Endothelial cell of umbilical vein (primary cell): ENCODE data around the gene SSB. TPM values are rescaled to one million over a fixed set of nuclear protein-coding genes. Genes with fewer than 3 reads are reported as not detected.
A peak's percentile ranks its signal among the peaks of the same experiment; 100 is the strongest.

Source experiments
- BruUV-seq: library from RNA; stranded (reverse); fragments of 400-500 nt; replicated peaks from 2 replicates; lab custom pipeline; 2021; lab: Mats Ljungman, UMichigan
- CTCF ChIA-PET: fragments of 300-600, 350-600 bp; sonication (Branson Sonifier 250); formaldehyde crosslinking; loops from one replicate; lab custom pipeline; 2021; ENCODE audit warnings: antibody characterized with exemption, inconsistent platforms; lab: Charles Lee
- POLR2A ChIA-PET: fragments of 300-600, 350-600 bp; sonication (Branson Sonifier 250); formaldehyde crosslinking; loops from one replicate; lab custom pipeline; 2021; ENCODE audit warnings: antibody characterized with exemption, inconsistent platforms; lab: Charles Lee
- DNase-seq: peaks from one replicate; pipeline ENCODE4 v3.0.0-alpha.2; 2011; ENCODE audit warnings: low read depth, low spot score
- FAIRE-seq: peaks from 2 replicates; lab custom pipeline; 2011; peaks lifted over from hg19 to GRCh38; lab: Jason Lieb, UNC
- H2AFZ ChIP-seq: 2 replicates; pipeline ENCODE4 v1.6.0; 2012; ENCODE audit warnings: low read depth, low read length, control low read depth, inconsistent platforms
- H3K27ac ChIP-seq: 2 replicates; pipeline ENCODE4 v1.5.1; 2011; ENCODE audit warnings: low read depth, mild to moderate bottlenecking, control low read depth, low read length, moderate library complexity; ENCODE audit not compliant: insufficient read depth
- H3K27me3 ChIP-seq, 2 experiments: 2 replicates each; pipeline versions ENCODE4 v1.6.0 to v1.6.1; 2011; ENCODE audit warnings: low read length in 2 of 2, mixed read lengths in 1 of 2; ENCODE audit not compliant: control insufficient read depth in 2 of 2, insufficient read depth in 2 of 2
- H3K36me3 ChIP-seq, 2 experiments: 2 replicates in 1 of 2; 3 replicates in 1 of 2; pipeline ENCODE4 v1.5.1; 2011; ENCODE audit warnings: low read length in 2 of 2, mild to moderate bottlenecking in 1 of 2, moderate library complexity in 1 of 2; ENCODE audit not compliant: control insufficient read depth in 2 of 2, insufficient read depth in 2 of 2; ENCODE audit errors: extremely low read depth in 1 of 2
- H3K4me1 ChIP-seq: 3 replicates; pipeline ENCODE4 v1.5.1; 2011; ENCODE audit warnings: mild to moderate bottlenecking, low read length; ENCODE audit not compliant: control insufficient read depth, insufficient read depth; ENCODE audit errors: extremely low read depth
- H3K4me2 ChIP-seq: 2 replicates; pipeline ENCODE4 v1.6.1; 2011; ENCODE audit warnings: low read length, control low read depth, mixed read lengths; ENCODE audit not compliant: insufficient read depth
- H3K4me3 ChIP-seq, 3 experiments: fragments of 200-600 bp in 1 of 3; sonication (generic), shearing (Covaris generic) in 1 of 3; replicated peaks in 1 of 3; 2 replicates each; pipeline ENCODE4 v1.5.1; 2011 to 2016; ENCODE audit warnings: control low read depth in 3 of 3, low read length in 3 of 3, mild to moderate bottlenecking in 2 of 3, inconsistent platforms in 1 of 3, low read depth in 1 of 3, moderate library complexity in 1 of 3; ENCODE audit not compliant: insufficient read depth in 1 of 3
- H3K79me2 ChIP-seq: 2 replicates; pipeline ENCODE4 v1.6.0; 2012; ENCODE audit warnings: low read length, inconsistent platforms; ENCODE audit not compliant: control insufficient read depth, insufficient read depth
- H3K9ac ChIP-seq: replicated peaks from 2 replicates; pipeline ENCODE3; 2011; ENCODE audit warnings: low read length, control low read depth; ENCODE audit not compliant: insufficient read depth; ENCODE audit errors: extremely low read depth
- H3K9me1 ChIP-seq: replicated peaks from 3 replicates; pipeline ENCODE4 v1.6.0; 2011; ENCODE audit warnings: mild to moderate bottlenecking, low read length; ENCODE audit not compliant: control insufficient read depth, insufficient read depth; ENCODE audit errors: extremely low read depth
- H3K9me3 ChIP-seq: replicated peaks from 2 replicates; pipeline ENCODE4 v1.5.1; 2012; ENCODE audit warnings: low read length, inconsistent platforms; ENCODE audit not compliant: control insufficient read depth, insufficient read depth
- H4K20me1 ChIP-seq: replicated peaks from 2 replicates; pipeline ENCODE3; 2011; ENCODE audit warnings: mild to moderate bottlenecking, low read length; ENCODE audit not compliant: control insufficient read depth, insufficient read depth; ENCODE audit errors: extremely low read depth
- CTCF ChIP-seq, 2 donors: IDR thresholded peaks; 1 replicate in 1 of 2; 2 replicates in 1 of 2; pipeline ENCODE4 v1.5.1; 2011; ENCODE audit warnings: low read length in 2 of 2, mild to moderate bottlenecking in 2 of 2, moderate library complexity in 2 of 2, control low read depth in 1 of 2, inconsistent platforms in 1 of 2, low read depth in 1 of 2; ENCODE audit not compliant: insufficient read depth in 1 of 2; ENCODE audit errors: extremely low read depth in 1 of 2
- EZH2 ChIP-seq: IDR thresholded peaks from 2 replicates; pipeline ENCODE4 v1.6.1; 2012; ENCODE audit warnings: borderline replicate concordance, low read depth, mild to moderate bottlenecking, moderate library complexity, low read length, inconsistent platforms; ENCODE audit not compliant: severe bottlenecking
- FOS ChIP-seq: IDR thresholded peaks from 2 replicates; pipeline ENCODE4 v1.6.1; 2011; ENCODE audit warnings: mild to moderate bottlenecking, low read length, moderate library complexity, borderline replicate concordance; ENCODE audit not compliant: insufficient read depth
- GATA2 ChIP-seq: IDR thresholded peaks from 2 replicates; pipeline ENCODE4 v1.7.0; 2011; ENCODE audit warnings: low read depth, mild to moderate bottlenecking, moderate library complexity, mixed read lengths, low read length; ENCODE audit not compliant: insufficient read length, insufficient read depth
- JUN ChIP-seq: IDR thresholded peaks from 2 replicates; pipeline ENCODE4 v1.6.1; 2011; ENCODE audit warnings: borderline replicate concordance, low read depth; ENCODE audit not compliant: insufficient read length, insufficient read depth
- MAX ChIP-seq: IDR thresholded peaks from 2 replicates; pipeline ENCODE4 v1.6.1; 2011; ENCODE audit not compliant: insufficient read depth, insufficient read length
- MYC ChIP-seq: IDR thresholded peaks from one replicate; pipeline ENCODE4 v1.6.1; 2011; ENCODE audit warnings: mild to moderate bottlenecking, low read depth, low read length
- POLR2A ChIP-seq: IDR thresholded peaks from 2 replicates; pipeline ENCODE4 v1.6.1; 2012; ENCODE audit warnings: low read depth, mild to moderate bottlenecking, control low read depth, low read length
- POLR2AphosphoS5 ChIP-seq: IDR thresholded peaks from 2 replicates; pipeline ENCODE4 v1.6.1; 2012; ENCODE audit warnings: low read depth, mild to moderate bottlenecking, control low read depth, low read length, moderate library complexity; ENCODE audit not compliant: insufficient read depth
- dilution Hi-C: fragments of 300-500 bp; cut with MboI; formaldehyde crosslinking; loops from one replicate; pipeline ENCODE4 v1.15.0; 2019; ENCODE audit warnings: low sequenced_read_pairs; ENCODE audit not compliant: extremely low pct_ligation_motif_present
- intact Hi-C: fragments of 100-400 bp; cut with micrococcal nuclease; formaldehyde crosslinking; loops from one replicate; pipeline ENCODE4 v1.10.0; 2022
- polyA plus RNA-seq, 4 experiments: library from polyadenylated mRNA; depleted of rRNA in 3 of 4; stranded (reverse) in 3 of 4; unstranded in 1 of 4; fragments of >200 nt; gene quantifications; 2 replicates each; pipeline versions ENCODE4 v1.2.1 to v1.2.3, GENCODE V29; 2011 to 2012; ENCODE audit warnings: missing spikeins in 1 of 4
- total RNA-seq: library from RNA; stranded (reverse); gene quantifications from 2 replicates; pipeline ENCODE4 v1.2.3, GENCODE V29; 2021

Gene SSB
- total and polyA plus RNA-seq, 2 donors (not counting 3 experiments of a cell fraction or from before 2014, with no cell fraction given), result 36.1 to 125 TPM

GRCh38 chr2:169822036-169822435 is 23.4 kb downstream of the SSB start:
- Histone ChIP-seq H3K27ac (no peak overlapping the region), H3K4me3 (no peak overlapping the region), H3K4me2 (peak overlapping the region; percentile 38), H3K79me2 (peaks cover 29% of the 10 kb centered on the region), H2AFZ (no peak overlapping the region), H3K9ac (no peak overlapping the region), H3K27me3 (no peaks in the 10 kb centered on the region), H3K9me1 (no peaks in the 10 kb centered on the region), H3K36me3 (peaks cover 0 to 3% of the 10 kb centered on the region in 2 experiments), H3K4me1 (peaks cover 23% of the 10 kb centered on the region), H3K9me3 (no peaks in the 10 kb centered on the region), H4K20me1 (no peaks in the 10 kb centered on the region)
- CTCF ChIA-PET, result interaction anchor here (0.9 kb wide), 1 partner anchor 10 kb away, joined by 3 read pairs; no protein-coding TSS in a partner anchor
- DNase-seq (no peak), FAIRE-seq (no peak)
- intact Hi-C loops (no loop called here), dilution Hi-C loops (no loop called here)
- no peak for TF ChIP-seq MAX
- TF ChIP-seq EZH2, result no peak
- TF ChIP-seq CTCF (IDR thresholded peaks at IDR 0.05; ENCODE audit: extremely low read depth in 1 of 2, insufficient read depth in 1 of 2, low read depth in 1 of 2, low read length in 2 of 2), result no peak
- no peak for TF ChIP-seq POLR2AphosphoS5
- TF ChIP-seq POLR2A, result no peak
- no peak for TF ChIP-seq MYC
- TF ChIP-seq FOS, result no peak
- TF ChIP-seq JUN, result no peak
- no peak for TF ChIP-seq GATA2
- POLR2A ChIA-PET, result no interaction called here
- no TSS peak for BruUV-seq
